ENCODE results near the gene USP17L21. TPM values are rescaled to one million over a fixed set of nuclear protein-coding genes. Genes with fewer than 3 reads are reported as not detected.
"Not testable (repeated sequence)": the region's sequence is repeated elsewhere in the genome, so short reads cannot be mapped to it uniquely, and the experiment has no call there.

The USP17L21 gene
- total RNA-seq, 1 experiment from 2014 or later, result not detected

DNA sequence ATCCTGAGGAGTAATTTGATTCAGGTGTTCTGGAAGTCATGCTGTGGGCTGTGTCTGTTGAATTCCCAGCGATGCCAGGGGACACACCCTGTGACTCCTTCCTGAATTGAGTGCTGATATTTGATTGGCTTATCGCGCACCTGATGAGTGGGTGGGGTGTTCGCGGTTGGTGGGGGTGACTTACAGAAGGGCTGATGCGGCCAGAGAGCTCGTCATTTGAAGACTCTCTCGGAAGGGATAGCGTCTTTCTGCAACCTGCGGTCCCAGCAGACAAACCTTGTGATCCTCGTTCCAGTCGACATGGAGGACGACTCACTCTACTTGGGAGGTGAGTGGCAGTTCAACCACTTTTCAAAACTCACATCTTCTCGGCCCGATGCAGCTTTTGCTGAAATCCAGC is 28.6 kb upstream of the USP17L21 start, which contains the start of gene USP17L15:
USP17L15 (plus strand) TSS at position 301 of the 400 bp plus-strand sequence; CDS start at position 301, 0 bp downstream.
- H3K36me3 Mint-ChIP-seq (ENCODE audit: insufficient read depth in 1 of 3, low read depth in 3 of 3); H3K9me3 ChIP-seq (ENCODE audit: control insufficient read depth, low read depth, low read length); H3K79me1 ChIP-seq (ENCODE audit: insufficient read depth, low read depth, low read length, poor library complexity, severe bottlenecking): not testable (repeated sequence)

DNA sequence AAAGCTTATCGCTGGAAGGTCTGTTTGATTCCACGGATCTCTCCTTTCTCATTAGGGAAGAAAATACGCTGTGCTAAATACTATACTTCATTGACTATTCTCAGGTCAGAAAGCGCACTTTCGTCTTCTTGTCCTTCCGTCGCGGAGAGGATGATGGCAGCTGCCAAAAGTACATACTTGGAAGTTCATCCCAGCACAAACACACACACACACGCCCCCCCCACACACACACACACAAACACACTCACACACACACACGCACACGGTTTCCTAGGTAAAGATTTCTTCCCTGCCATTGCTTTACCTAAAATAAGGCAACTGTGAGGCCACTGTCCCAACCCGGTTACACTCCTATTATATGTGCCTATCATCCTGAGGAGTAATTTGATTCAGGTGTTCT is 24.2 kb upstream of the USP17L21 start:
- not testable (repeated sequence) for H3K9me3 Mint-ChIP-seq; H3K79me1 ChIP-seq (ENCODE audit: insufficient read depth, low read depth, low read length, poor library complexity, severe bottlenecking); H3K9me3 ChIP-seq (ENCODE audit: control insufficient read depth, low read depth, low read length); H3K27me3 ChIP-seq (ENCODE audit: insufficient read depth, low read length); H2BK15ac ChIP-seq (ENCODE audit: low read depth, low read length); H4K8ac ChIP-seq (replicated peaks; ENCODE audit: insufficient read length, low read depth, low read length); DNase-seq; H2BK5ac ChIP-seq (ENCODE audit: insufficient read length, low read length); H3T11ph ChIP-seq (ENCODE audit: low read length); H4K91ac ChIP-seq (ENCODE audit: insufficient read length, low read depth, low read length); H2BK12ac ChIP-seq (ENCODE audit: insufficient read length, low read depth, low read length); H4K5ac ChIP-seq (ENCODE audit: insufficient read length, low read depth, low read length); H3K27me3 Mint-ChIP-seq (ENCODE audit: low read depth); H3K27ac Mint-ChIP-seq; H3K4me1 Mint-ChIP-seq; H2AFZ ChIP-seq (ENCODE audit: low read length); H3K56ac ChIP-seq (ENCODE audit: insufficient read length, low read depth, low read length); H3K4ac ChIP-seq (ENCODE audit: low read depth, low read length); H3K79me2 ChIP-seq (ENCODE audit: insufficient read depth, low read length); H3K4me3 Mint-ChIP-seq; H3K18ac ChIP-seq (ENCODE audit: insufficient read length, low read depth, low read length); H3K23me2 ChIP-seq (ENCODE audit: insufficient read length, low read depth, low read length, poor library complexity, severe bottlenecking); H2AK5ac ChIP-seq (ENCODE audit: insufficient read length, low read length); H3K9ac ChIP-seq (ENCODE audit: extremely low read depth, insufficient read length, low read length); H4K20me1 ChIP-seq (ENCODE audit: control insufficient read depth, insufficient read depth, insufficient read length); H2BK120ac ChIP-seq (ENCODE audit: low read depth, low read length, poor library complexity, severe bottlenecking); H2BK20ac ChIP-seq (ENCODE audit: low read depth, low read length, poor library complexity, severe bottlenecking); H3K36me3 Mint-ChIP-seq (ENCODE audit: insufficient read depth in 1 of 3, low read depth in 3 of 3); H3K23ac ChIP-seq (ENCODE audit: insufficient read length, low read depth, low read length); H3K4me1 ChIP-seq (ENCODE audit: insufficient read depth, low read length); H3K4me2 ChIP-seq (ENCODE audit: insufficient read depth, insufficient read length, low read length); H3K14ac ChIP-seq (ENCODE audit: insufficient read depth, low read length); H3K27ac ChIP-seq (ENCODE audit: insufficient read length, low read depth, low read length)
- WGBS (ENCODE audit: extremely low coverage, insufficient read length, low lambda C conversion rate), result no CpG with 5 or more reads among the region's 12 CpGs

More for the DNA sequence above, 28.6 kb upstream of the USP17L21 start, which contains the start of gene USP17L15:
- WGBS (ENCODE audit: extremely low coverage, insufficient read length, low lambda C conversion rate), result no CpG with 5 or more reads among the region's 15 CpGs
- H2BK20ac ChIP-seq (ENCODE audit: low read depth, low read length, poor library complexity, severe bottlenecking); H2BK15ac ChIP-seq (ENCODE audit: low read depth, low read length); H3K79me2 ChIP-seq (ENCODE audit: insufficient read depth, low read length); H3K9ac ChIP-seq (ENCODE audit: extremely low read depth, insufficient read length, low read length); H3K4me3 Mint-ChIP-seq; H2BK5ac ChIP-seq (ENCODE audit: insufficient read length, low read length); H3K27me3 ChIP-seq (ENCODE audit: insufficient read depth, low read length); H4K91ac ChIP-seq (ENCODE audit: insufficient read length, low read depth, low read length); H3T11ph ChIP-seq (ENCODE audit: low read length); H3K27me3 Mint-ChIP-seq (ENCODE audit: low read depth); H3K23ac ChIP-seq (ENCODE audit: insufficient read length, low read depth, low read length); H3K18ac ChIP-seq (ENCODE audit: insufficient read length, low read depth, low read length); H3K14ac ChIP-seq (ENCODE audit: insufficient read depth, low read length); H3K4ac ChIP-seq (ENCODE audit: low read depth, low read length); H3K4me2 ChIP-seq (ENCODE audit: insufficient read depth, insufficient read length, low read length); H3K27ac ChIP-seq (ENCODE audit: insufficient read length, low read depth, low read length); H3K9me3 Mint-ChIP-seq; H3K4me1 Mint-ChIP-seq; H4K8ac ChIP-seq (replicated peaks; ENCODE audit: insufficient read length, low read depth, low read length); H2AK5ac ChIP-seq (ENCODE audit: insufficient read length, low read length); H3K23me2 ChIP-seq (ENCODE audit: insufficient read length, low read depth, low read length, poor library complexity, severe bottlenecking); DNase-seq; H2BK12ac ChIP-seq (ENCODE audit: insufficient read length, low read depth, low read length); H3K4me1 ChIP-seq (ENCODE audit: insufficient read depth, low read length); H3K56ac ChIP-seq (ENCODE audit: insufficient read length, low read depth, low read length); H4K20me1 ChIP-seq (ENCODE audit: control insufficient read depth, insufficient read depth, insufficient read length); H2AFZ ChIP-seq (ENCODE audit: low read length); H3K27ac Mint-ChIP-seq; H2BK120ac ChIP-seq (ENCODE audit: low read depth, low read length, poor library complexity, severe bottlenecking); H4K5ac ChIP-seq (ENCODE audit: insufficient read length, low read depth, low read length): not testable (repeated sequence)
